ENCODE results near the gene HELQ. TPM values are rescaled to one million over a fixed set of nuclear protein-coding genes. Genes with fewer than 3 reads are reported as not detected.

HELQ gene
- total and polyA plus RNA-seq, 2 of the 13 experiments (the other 11 are each of a cell fraction or from before 2014, with no cell fraction given) = 6.6 to 10.8 TPM

DNA sequence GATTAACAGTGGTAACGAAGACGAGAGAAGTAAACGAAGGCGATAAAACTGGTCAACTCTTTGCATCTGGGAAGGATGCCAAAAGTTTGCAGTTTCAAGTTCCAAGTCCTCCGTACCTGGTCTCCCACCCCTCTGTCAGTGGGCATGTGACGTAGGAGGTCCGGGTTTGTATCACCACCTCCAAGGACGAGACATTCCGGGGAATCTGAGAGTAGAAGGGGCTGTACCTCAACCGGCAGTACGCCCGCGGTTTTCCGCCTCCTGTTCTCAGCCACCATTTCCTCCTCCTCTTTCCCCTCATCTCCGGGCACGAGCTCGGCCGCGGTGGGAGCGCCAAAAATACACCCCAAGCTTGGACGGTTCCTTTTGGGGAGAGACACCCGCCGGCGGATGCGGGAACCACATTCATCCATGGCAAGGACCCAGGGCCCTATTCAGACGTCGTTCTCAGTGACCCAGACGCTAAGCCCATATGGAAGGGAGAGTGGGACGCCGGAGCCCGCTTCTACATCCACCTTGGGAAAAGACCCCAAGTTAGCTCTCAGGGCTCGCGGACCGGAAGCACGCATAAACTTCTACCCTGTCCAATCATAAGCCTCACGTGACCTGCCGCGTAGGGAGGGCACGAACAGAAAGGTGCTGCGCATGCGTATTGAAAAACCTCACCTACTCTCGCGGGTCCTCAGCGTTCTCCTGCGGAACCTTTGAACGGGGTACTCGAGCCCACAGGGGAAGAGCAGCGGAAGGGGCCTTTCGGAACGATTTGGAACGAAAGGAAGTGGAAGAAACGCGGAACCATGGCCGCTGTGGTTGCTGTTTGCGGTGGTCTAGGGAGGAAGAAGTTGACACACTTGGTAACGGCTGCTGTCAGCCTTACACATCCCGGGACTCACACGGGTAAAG, at the start of gene HELQ, which contains the start of gene MRPS18C (continued):
- no peak for TF ChIP-seq KLF15 (CRISPR knock-in tag; IDR thresholded peaks at IDR 0.05; ENCODE audit: borderline replicate concordance)
- TF ChIP-seq ZFP82 (CRISPR knock-in tag; IDR thresholded peaks at IDR 0.05; ENCODE audit: borderline replicate concordance) = peak; percentile 68; the same call in 1 of the 2 replicates
- TF ChIP-seq, protein P1, sequence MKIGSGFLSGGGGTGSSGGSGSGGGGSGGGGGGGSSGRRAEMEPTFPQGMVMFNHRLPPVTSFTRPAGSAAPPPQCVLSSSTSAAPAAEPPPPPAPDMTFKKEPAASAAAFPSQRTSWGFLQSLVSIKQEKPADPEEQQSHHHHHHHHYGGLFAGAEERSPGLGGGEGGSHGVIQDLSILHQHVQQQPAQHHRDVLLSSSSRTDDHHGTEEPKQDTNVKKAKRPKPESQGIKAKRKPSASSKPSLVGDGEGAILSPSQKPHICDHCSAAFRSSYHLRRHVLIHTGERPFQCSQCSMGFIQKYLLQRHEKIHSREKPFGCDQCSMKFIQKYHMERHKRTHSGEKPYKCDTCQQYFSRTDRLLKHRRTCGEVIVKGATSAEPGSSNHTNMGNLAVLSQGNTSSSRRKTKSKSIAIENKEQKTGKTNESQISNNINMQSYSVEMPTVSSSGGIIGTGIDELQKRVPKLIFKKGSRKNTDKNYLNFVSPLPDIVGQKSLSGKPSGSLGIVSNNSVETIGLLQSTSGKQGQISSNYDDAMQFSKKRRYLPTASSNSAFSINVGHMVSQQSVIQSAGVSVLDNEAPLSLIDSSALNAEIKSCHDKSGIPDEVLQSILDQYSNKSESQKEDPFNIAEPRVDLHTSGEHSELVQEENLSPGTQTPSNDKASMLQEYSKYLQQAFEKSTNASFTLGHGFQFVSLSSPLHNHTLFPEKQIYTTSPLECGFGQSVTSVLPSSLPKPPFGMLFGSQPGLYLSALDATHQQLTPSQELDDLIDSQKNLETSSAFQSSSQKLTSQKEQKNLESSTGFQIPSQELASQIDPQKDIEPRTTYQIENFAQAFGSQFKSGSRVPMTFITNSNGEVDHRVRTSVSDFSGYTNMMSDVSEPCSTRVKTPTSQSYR (CRISPR knock-in tag; IDR thresholded peaks at IDR 0.05; ENCODE audit: borderline replicate concordance) = no peak
- TF ChIP-seq, protein P2, sequence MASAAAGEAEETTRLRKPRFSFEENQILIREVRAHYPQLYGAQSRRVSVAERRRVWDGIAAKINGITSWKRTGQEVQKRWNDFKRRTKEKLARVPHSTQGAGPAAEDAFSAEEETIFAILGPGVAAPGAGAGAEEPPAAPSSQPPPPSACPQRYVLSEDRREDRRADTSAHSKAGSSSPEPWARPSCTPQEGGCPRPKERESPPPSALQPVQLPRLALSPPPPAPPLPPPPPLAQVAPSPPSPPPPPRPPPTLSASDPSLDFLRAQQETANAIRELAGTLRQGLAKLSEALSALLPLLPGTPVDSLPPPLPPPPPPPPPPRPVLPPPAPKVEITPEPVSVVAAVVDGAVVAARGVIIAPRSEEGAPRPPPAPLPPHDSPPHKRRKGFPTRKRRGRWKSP (CRISPR knock-in tag; IDR thresholded peaks at IDR 0.05) = peak; percentile 55; the same call in 1 of the 2 replicates
- no peak for TF ChIP-seq JUNB (CRISPR knock-in tag; IDR thresholded peaks at IDR 0.05; ENCODE audit: borderline replicate concordance)
- TF ChIP-seq, protein P3, sequence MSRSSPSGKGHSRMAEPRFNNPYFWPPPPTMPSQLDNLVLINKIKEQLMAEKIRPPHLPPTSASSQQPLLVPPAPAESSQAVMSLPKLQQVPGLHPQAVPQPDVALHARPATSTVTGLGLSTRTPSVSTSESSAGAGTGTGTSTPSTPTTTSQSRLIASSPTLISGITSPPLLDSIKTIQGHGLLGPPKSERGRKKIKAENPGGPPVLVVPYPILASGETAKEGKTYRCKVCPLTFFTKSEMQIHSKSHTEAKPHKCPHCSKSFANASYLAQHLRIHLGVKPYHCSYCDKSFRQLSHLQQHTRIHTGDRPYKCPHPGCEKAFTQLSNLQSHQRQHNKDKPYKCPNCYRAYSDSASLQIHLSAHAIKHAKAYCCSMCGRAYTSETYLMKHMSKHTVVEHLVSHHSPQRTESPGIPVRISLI (CRISPR knock-in tag; IDR thresholded peaks at IDR 0.05; ENCODE audit: borderline replicate concordance) = peak; percentile 11; the same call in 1 of the 2 replicates
- TF ChIP-seq, protein P4, sequence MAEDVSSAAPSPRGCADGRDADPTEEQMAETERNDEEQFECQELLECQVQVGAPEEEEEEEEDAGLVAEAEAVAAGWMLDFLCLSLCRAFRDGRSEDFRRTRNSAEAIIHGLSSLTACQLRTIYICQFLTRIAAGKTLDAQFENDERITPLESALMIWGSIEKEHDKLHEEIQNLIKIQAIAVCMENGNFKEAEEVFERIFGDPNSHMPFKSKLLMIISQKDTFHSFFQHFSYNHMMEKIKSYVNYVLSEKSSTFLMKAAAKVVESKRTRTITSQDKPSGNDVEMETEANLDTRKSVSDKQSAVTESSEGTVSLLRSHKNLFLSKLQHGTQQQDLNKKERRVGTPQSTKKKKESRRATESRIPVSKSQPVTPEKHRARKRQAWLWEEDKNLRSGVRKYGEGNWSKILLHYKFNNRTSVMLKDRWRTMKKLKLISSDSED (CRISPR knock-in tag; IDR thresholded peaks at IDR 0.05) = no peak
- TF ChIP-seq ZNF17 (CRISPR knock-in tag; IDR thresholded peaks at IDR 0.05) = no peak
- TF ChIP-seq ZNF720 (CRISPR knock-in tag; IDR thresholded peaks at IDR 0.05) = peak; percentile 97
- TF ChIP-seq, protein P5, sequence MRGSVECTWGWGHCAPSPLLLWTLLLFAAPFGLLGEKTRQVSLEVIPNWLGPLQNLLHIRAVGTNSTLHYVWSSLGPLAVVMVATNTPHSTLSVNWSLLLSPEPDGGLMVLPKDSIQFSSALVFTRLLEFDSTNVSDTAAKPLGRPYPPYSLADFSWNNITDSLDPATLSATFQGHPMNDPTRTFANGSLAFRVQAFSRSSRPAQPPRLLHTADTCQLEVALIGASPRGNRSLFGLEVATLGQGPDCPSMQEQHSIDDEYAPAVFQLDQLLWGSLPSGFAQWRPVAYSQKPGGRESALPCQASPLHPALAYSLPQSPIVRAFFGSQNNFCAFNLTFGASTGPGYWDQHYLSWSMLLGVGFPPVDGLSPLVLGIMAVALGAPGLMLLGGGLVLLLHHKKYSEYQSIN (CRISPR knock-in tag; IDR thresholded peaks at IDR 0.05; ENCODE audit: borderline replicate concordance) = no peak; the same call in 1 of the 2 replicates
- no peak for TF ChIP-seq KLF13 (CRISPR knock-in tag; IDR thresholded peaks at IDR 0.05)
- TF ChIP-seq GABPA (IDR thresholded peaks at IDR 0.05; ENCODE audit: low read depth, low read length) = peak; percentile 98
- TF ChIP-seq GABPA (CRISPR knock-in tag; IDR thresholded peaks at IDR 0.05; ENCODE audit: low read depth) = peak; percentile 100
- peak; percentile 36; the same call in 1 of the 2 replicates for TF ChIP-seq ZNF737 (CRISPR knock-in tag; IDR thresholded peaks at IDR 0.05; ENCODE audit: borderline replicate concordance)
- TF ChIP-seq CHD2 (IDR thresholded peaks at IDR 0.05; ENCODE audit: low read depth, low read length) = peak; percentile 96
- peak; percentile 78 for TF ChIP-seq ATF1 (CRISPR knock-in tag; IDR thresholded peaks at IDR 0.05)
- TF ChIP-seq CCDC6 (CRISPR knock-in tag; IDR thresholded peaks at IDR 0.05) = peak; percentile 56; the same call in 1 of the 2 replicates
- TF ChIP-seq, protein P6, sequence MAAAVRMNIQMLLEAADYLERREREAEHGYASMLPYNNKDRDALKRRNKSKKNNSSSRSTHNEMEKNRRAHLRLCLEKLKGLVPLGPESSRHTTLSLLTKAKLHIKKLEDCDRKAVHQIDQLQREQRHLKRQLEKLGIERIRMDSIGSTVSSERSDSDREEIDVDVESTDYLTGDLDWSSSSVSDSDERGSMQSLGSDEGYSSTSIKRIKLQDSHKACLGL (CRISPR knock-in tag; IDR thresholded peaks at IDR 0.05) = peak; percentile 47; the same call in 1 of the 2 replicates
